ENCODE measurements around the gene R3HDML. TPM values are rescaled to one million over a fixed set of nuclear protein-coding genes. Genes with fewer than 3 reads are reported as not detected.

The R3HDML gene
- polyA plus RNA-seq, 1 donor (not counting 4 experiments of a cell fraction or from before 2014, with no cell fraction given): not detected

DNA sequence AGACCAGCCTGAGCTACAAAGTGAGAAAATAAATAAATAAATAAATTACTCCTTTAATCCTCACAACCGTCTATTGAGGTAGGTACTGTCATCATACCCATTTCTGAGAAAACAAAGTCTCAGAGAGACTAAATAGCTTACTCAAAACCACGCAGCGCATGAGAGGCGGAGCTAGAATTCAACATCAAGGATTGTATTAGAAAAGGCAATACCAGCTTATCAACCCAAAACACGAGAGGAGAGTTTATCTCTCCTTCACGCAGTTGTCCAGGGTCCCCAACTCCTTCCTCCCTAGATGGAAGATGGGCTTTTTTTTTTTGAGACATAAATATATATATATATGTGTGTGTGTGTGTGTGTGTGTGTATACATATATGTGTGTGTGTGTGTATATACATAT lies 30.9 kb downstream of the R3HDML start:
- DNase-seq (ENCODE audit: low read depth, low spot score): no peak
- no peaks in the 10 kb centered on the region for H3K27me3 ChIP-seq (ENCODE audit: control insufficient read depth, extremely low read depth, insufficient read depth, low read length)
- no peaks in the 10 kb centered on the region for H3K79me2 ChIP-seq (ENCODE audit: control insufficient read depth, insufficient read depth, low read length)
- FAIRE-seq: no peak
- no peak overlapping the region for H3K27ac ChIP-seq (ENCODE audit: control insufficient read depth, insufficient read depth, low read length)
- no peaks in the 10 kb centered on the region for H3K9me1 ChIP-seq (ENCODE audit: control insufficient read depth, extremely low read depth, insufficient read depth, low read length)
- no peaks in the 10 kb centered on the region for H3K9me3 ChIP-seq (ENCODE audit: control insufficient read depth, low read depth, low read length)
- H3K9ac ChIP-seq (ENCODE audit: control insufficient read depth, extremely low read depth, insufficient read depth, low read length): no peak overlapping the region
- H3K4me2 ChIP-seq (ENCODE audit: control insufficient read depth, extremely low read depth, insufficient read depth, low read depth, low read length): no peak overlapping the region
- dilution Hi-C loops (cut with MboI; ENCODE audit: extremely low pct_ligation_motif_present, low sequenced_read_pairs): no loop called here
- TF ChIP-seq, protein P1, sequence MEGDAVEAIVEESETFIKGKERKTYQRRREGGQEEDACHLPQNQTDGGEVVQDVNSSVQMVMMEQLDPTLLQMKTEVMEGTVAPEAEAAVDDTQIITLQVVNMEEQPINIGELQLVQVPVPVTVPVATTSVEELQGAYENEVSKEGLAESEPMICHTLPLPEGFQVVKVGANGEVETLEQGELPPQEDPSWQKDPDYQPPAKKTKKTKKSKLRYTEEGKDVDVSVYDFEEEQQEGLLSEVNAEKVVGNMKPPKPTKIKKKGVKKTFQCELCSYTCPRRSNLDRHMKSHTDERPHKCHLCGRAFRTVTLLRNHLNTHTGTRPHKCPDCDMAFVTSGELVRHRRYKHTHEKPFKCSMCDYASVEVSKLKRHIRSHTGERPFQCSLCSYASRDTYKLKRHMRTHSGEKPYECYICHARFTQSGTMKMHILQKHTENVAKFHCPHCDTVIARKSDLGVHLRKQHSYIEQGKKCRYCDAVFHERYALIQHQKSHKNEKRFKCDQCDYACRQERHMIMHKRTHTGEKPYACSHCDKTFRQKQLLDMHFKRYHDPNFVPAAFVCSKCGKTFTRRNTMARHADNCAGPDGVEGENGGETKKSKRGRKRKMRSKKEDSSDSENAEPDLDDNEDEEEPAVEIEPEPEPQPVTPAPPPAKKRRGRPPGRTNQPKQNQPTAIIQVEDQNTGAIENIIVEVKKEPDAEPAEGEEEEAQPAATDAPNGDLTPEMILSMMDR (optimal IDR thresholded peaks at IDR 0.05 in 1 of 3, IDR thresholded peaks at IDR 0.05 in 1 of 3, conservative IDR thresholded peaks at IDR 0.05 in 1 of 3; ENCODE audit: extremely low read depth in 1 of 3, insufficient read depth in 2 of 3, low read length in 3 of 3): no peak
- no peak for TF ChIP-seq EZH2 (IDR thresholded peaks at IDR 0.05; ENCODE audit: low read length)
- H3K4me1 ChIP-seq (ENCODE audit: control insufficient read depth, extremely low read depth, insufficient read depth, low read length): no peaks in the 10 kb centered on the region
- no peaks in the 10 kb centered on the region for H4K20me1 ChIP-seq (ENCODE audit: control insufficient read depth, extremely low read depth, insufficient read depth, low read length)
- H3K36me3 ChIP-seq (ENCODE audit: control insufficient read depth in 2 of 2, extremely low read depth in 1 of 2, insufficient read depth in 2 of 2, low read length in 2 of 2): no peaks in the 10 kb centered on the region
- no peak overlapping the region for H2AFZ ChIP-seq (ENCODE audit: control insufficient read depth, low read length)
- no peak overlapping the region for H3K4me3 ChIP-seq (ENCODE audit: control insufficient read depth in 2 of 3, extremely low read depth in 1 of 3, insufficient read depth in 2 of 3, low read depth in 1 of 3, low read length in 3 of 3)

DNA sequence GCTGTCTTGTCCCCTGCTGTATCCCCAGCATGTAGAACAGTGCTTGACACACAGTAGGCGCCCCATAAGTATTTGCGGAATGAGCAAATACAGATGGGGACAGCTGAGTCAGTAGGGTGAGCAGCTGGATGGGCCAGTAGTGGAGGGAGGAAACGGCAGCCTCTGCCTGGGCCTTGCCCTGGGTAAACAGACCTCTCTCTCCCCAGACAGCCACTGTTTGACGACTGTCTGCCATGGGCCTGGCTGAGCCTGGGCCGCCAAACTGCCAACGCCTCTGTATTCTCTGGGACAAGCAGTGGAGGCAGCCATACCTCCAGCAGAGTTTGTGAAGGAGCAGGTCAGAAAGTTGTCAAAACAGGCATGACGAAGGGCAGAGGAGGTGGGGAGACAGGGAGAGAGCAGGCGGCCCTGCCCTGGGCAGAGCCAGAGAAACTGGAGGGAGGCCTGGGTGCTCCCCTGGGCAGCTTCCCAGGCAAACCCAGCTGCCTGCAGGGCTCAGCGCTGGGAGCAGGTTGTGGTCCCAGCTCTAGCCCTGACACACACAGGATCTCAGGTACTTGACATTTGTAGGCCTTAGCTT lies 33.9 kb downstream of the R3HDML start:
- no peak overlapping the region for H3K9ac ChIP-seq (ENCODE audit: control insufficient read depth, extremely low read depth, insufficient read depth, low read length)
- no peak overlapping the region for H3K4me2 ChIP-seq (ENCODE audit: control insufficient read depth, extremely low read depth, insufficient read depth, low read depth, low read length)
- H3K36me3 ChIP-seq (ENCODE audit: control insufficient read depth in 2 of 2, extremely low read depth in 1 of 2, insufficient read depth in 2 of 2, low read length in 2 of 2): no peaks in the 10 kb centered on the region
- H3K27ac ChIP-seq (ENCODE audit: control insufficient read depth, insufficient read depth, low read length): no peak overlapping the region
- TF ChIP-seq, protein P1 (optimal IDR thresholded peaks at IDR 0.05 in 1 of 3, IDR thresholded peaks at IDR 0.05 in 1 of 3, conservative IDR thresholded peaks at IDR 0.05 in 1 of 3; ENCODE audit: extremely low read depth in 1 of 3, insufficient read depth in 2 of 3, low read length in 3 of 3): no peak
- no peak for TF ChIP-seq EZH2 (IDR thresholded peaks at IDR 0.05; ENCODE audit: low read length)
- DNase-seq (ENCODE audit: low read depth, low spot score) (no peak), FAIRE-seq (no peak)
- no peaks in the 10 kb centered on the region for H3K27me3 ChIP-seq (ENCODE audit: control insufficient read depth, extremely low read depth, insufficient read depth, low read length)
- H3K4me3 ChIP-seq (ENCODE audit: control insufficient read depth in 2 of 3, extremely low read depth in 1 of 3, insufficient read depth in 2 of 3, low read depth in 1 of 3, low read length in 3 of 3): no peak overlapping the region
- H3K79me2 ChIP-seq (ENCODE audit: control insufficient read depth, insufficient read depth, low read length): no peaks in the 10 kb centered on the region
- no peaks in the 10 kb centered on the region for H3K4me1 ChIP-seq (ENCODE audit: control insufficient read depth, extremely low read depth, insufficient read depth, low read length)
- no peaks in the 10 kb centered on the region for H4K20me1 ChIP-seq (ENCODE audit: control insufficient read depth, extremely low read depth, insufficient read depth, low read length)
- no peak overlapping the region for H2AFZ ChIP-seq (ENCODE audit: control insufficient read depth, low read length)
- H3K9me1 ChIP-seq (ENCODE audit: control insufficient read depth, extremely low read depth, insufficient read depth, low read length): no peaks in the 10 kb centered on the region
- dilution Hi-C loops (cut with MboI; ENCODE audit: extremely low pct_ligation_motif_present, low sequenced_read_pairs): no loop called here
- no peaks in the 10 kb centered on the region for H3K9me3 ChIP-seq (ENCODE audit: control insufficient read depth, low read depth, low read length)
